GM18907 (cell line): ENCODE results near the gene AGAP1.

ENCODE experiments used
- ATAC-seq: cut with Tn5 transposase; IDR thresholded peaks from one replicate; pipeline ENCODE4 v1.9.1; 2021; ENCODE audit warnings: mild to moderate bottlenecking, moderate library complexity; ENCODE audit not compliant: unreplicated experiment

The AGAP1 gene

GRCh38 chr2:236171680-236172254 is 677.9 kb downstream of the AGAP1 start:
- ATAC-seq, result no peak

- ATAC-seq, result no peak
These were observed 678.6 kb downstream of the AGAP1 start for GRCh38 chr2:236172255-236173035.

GRCh38 chr2:236173036-236173728 is 679.3 kb downstream of the AGAP1 start:
- ATAC-seq, result no peak

GRCh38 chr2:236173729-236174607 is 680.1 kb downstream of the AGAP1 start:
- ATAC-seq, result no peak

GRCh38 chr2:236175548-236176150 is 681.8 kb downstream of the AGAP1 start:
- ATAC-seq, result no peak

DNA sequence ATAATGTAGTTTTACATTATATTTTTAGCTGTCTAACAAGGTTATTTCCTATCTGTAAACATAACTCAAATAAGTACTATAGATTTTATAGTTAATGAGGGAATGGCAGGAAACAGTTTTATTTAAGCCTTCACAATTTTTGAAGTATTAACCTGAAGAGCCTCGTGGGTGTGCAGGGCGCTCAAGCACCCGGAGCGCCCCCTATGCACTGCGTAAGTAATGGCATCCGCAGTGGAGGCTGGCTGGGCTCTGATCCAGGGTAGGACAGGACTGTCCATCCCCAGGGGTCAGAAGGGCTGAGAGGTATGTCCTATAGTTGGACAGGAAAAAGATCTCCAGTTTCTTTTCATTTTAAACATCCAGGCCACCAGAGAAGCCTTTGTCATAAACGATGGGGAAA is 682.6 kb downstream of the AGAP1 start:
- ATAC-seq, result no peak

- ATAC-seq, result no peak
These were observed 683.1 kb downstream of the AGAP1 start for GRCh38 chr2:236176951-236177350.

DNA sequence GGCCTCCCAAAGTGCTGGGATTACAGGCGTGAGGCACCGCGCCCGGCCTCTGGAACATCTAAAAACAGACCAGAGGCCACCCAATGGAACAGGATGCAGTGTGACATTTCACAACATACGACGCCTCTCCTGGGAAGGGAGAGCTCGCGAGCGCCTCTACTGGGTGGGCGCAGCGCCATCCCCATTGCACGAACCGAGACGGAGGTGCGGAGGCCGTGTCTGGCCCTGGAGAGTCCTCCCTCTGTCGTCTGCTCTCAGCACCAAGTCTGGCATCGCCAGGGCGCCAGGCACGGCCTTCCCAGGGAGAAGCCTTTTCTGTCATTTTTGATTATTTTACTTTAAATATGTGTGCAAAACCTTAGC is 683.7 kb downstream of the AGAP1 start:
- ATAC-seq, result no peak

GRCh38 chr2:236177967-236178889 is 684.4 kb downstream of the AGAP1 start:
- no peak for ATAC-seq

- no peak for ATAC-seq
These were observed 685.0 kb downstream of the AGAP1 start for GRCh38 chr2:236178890-236179235.

DNA sequence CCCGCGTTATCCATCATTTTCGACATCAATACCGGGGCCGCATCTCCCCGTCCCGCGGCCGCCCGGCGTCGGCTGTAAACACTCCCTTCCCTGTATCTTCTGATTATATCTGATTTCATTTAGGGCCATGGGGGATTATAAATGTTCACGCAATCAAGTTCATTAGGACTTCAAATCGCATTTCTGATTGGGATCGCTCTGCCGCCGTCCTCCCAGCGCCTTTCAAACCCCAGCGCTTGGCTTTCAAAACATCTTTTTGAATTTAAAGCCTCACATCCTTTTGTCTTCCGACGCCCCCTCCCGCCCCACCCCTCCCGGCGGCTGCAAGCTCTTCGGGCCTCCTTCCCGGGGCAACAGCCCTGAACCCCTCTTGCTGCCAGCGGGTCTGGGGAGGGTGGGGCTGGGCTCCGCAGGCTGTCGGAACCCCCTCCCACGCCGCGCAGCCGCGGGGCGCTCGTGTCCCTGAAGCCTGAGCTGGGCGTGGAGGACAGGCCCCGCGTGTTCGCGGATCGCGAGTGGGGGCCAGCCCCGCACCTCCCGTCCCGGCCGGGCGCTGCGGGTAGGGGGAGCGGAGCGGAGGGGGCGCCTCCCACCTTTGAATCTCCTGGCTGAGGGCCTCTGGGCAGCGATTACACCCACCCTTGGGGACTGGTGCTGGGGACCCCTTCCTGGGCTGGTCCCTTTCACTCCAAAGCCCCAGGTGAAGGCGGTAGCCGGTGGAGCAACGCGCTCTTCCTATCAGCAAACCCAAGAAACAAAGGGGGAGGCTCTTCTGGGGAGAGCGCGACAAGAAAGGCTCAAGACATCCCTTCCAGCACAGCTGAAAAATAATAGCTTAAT is 685.6 kb downstream of the AGAP1 start:
- ATAC-seq, result no peak

GRCh38 chr2:236180076-236180816 is 686.4 kb downstream of the AGAP1 start:
- no peak for ATAC-seq

DNA sequence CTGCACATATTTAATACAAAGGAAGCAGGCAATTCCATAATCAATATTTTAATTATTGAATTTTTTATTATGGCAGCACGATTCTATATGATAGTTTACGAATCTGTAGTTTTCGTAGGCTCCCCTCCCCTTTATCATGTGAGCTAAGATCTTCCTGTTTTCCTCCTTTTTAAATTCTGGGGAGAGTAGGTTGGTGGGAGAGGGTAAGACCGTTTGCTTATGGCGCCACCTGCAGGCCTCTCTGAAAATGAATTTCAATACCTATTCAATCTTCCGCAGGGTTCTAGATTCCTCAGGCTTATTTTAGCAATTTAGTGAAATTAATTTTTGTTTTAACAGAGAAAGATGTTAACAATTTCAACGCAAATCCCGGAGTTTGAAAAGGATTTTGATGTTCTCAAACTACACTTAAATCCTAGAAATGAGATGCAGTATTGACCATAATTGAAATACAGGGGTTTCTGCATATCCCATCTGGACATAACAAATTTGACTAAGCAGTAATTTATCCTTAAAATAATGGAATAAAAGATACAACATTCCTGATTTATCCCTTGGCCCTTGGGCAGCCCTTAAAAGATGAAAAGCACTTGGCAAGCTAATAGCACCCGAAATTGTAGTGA is 687.1 kb downstream of the AGAP1 start:
- no peak for ATAC-seq
